Measurements from ENCODE around the gene NFATC4.

The NFATC4 gene

DNA sequence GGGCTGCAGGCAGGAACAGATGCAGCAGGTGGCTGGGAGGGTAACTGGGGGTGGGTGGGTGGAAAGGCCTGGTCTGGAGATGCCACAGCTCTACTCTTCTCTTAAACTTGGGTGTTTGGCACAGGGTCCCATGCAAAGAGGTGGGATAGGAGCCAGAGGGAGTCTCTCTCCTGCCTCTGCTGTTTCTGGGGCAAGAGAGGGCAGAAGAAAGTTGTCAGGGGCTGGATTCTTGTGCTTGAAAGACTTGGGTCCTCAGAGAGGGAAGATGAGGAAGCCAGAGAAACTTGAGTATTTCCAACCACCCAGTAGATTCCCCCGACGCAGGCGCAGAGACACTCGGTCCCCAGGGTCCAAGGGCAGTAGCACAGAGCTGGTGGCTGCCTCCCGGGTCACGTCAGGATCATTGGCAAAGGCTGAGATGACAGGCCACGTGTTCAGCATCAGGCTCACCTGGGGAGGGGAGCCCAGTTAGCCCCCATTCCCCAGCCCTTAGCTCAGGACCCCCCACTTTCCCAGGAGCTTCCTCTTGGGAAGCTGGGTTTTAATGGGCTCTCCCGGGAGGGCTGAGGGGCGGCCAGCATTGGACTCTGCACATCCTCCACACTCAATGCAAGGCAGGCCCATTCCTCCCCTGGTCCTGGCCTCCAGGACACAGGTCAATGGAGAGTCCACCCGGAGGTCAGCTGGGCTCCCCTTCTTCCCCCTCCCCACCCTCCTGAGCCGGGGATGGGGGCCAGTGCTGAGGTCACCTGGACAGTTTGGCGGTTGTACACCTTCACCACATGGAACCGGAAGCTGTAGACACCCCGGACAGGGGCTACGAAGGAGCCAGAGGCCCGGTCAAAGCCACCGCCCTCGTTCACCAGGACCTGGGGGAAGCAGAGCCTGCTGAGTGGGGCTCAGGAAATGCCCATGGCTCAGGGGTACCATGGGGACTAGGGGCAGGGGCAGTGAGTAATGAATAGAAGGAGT is 59.8 kb downstream of the NFATC4 start:
- H3K36me3 ChIP-seq (ENCODE audit: control insufficient read depth in 2 of 2, insufficient read depth in 1 of 2, low read length in 2 of 2), result peaks cover 0 to 15% of the 10 kb centered on the region in 2 experiments; a peak in 1 of 3 replicates
- no peak overlapping the region for H3K4me3 ChIP-seq (ENCODE audit: low read depth, low read length)
- no peak overlapping the region for H3K27ac ChIP-seq (ENCODE audit: extremely low read depth, low read depth, low read length)
- H3K9me3 ChIP-seq (ENCODE audit: control insufficient read depth, insufficient read depth, low read depth, low read length), result no peaks in the 10 kb centered on the region
- H3K4me1 ChIP-seq (ENCODE audit: control insufficient read depth, insufficient read depth, low read length), result peaks cover 9% of the 10 kb centered on the region
- ChIA-PET POLR2A (no interaction called here), CTCF (interaction anchor here (0.6 to 13.9 kb wide), 3 partner anchors 9 to 97 kb away, joined by 3 to 468 read pairs (median 7); partner anchors contain the start of gene ADCY4)
- TF ChIP-seq, protein P1, sequence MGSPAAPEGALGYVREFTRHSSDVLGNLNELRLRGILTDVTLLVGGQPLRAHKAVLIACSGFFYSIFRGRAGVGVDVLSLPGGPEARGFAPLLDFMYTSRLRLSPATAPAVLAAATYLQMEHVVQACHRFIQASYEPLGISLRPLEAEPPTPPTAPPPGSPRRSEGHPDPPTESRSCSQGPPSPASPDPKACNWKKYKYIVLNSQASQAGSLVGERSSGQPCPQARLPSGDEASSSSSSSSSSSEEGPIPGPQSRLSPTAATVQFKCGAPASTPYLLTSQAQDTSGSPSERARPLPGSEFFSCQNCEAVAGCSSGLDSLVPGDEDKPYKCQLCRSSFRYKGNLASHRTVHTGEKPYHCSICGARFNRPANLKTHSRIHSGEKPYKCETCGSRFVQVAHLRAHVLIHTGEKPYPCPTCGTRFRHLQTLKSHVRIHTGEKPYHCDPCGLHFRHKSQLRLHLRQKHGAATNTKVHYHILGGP (tag by site-specific recombination; IDR thresholded peaks at IDR 0.05), result no peak
- TF ChIP-seq ZNF473 (tag by site-specific recombination; IDR thresholded peaks at IDR 0.05), result no peak
- TF ChIP-seq, protein P2, sequence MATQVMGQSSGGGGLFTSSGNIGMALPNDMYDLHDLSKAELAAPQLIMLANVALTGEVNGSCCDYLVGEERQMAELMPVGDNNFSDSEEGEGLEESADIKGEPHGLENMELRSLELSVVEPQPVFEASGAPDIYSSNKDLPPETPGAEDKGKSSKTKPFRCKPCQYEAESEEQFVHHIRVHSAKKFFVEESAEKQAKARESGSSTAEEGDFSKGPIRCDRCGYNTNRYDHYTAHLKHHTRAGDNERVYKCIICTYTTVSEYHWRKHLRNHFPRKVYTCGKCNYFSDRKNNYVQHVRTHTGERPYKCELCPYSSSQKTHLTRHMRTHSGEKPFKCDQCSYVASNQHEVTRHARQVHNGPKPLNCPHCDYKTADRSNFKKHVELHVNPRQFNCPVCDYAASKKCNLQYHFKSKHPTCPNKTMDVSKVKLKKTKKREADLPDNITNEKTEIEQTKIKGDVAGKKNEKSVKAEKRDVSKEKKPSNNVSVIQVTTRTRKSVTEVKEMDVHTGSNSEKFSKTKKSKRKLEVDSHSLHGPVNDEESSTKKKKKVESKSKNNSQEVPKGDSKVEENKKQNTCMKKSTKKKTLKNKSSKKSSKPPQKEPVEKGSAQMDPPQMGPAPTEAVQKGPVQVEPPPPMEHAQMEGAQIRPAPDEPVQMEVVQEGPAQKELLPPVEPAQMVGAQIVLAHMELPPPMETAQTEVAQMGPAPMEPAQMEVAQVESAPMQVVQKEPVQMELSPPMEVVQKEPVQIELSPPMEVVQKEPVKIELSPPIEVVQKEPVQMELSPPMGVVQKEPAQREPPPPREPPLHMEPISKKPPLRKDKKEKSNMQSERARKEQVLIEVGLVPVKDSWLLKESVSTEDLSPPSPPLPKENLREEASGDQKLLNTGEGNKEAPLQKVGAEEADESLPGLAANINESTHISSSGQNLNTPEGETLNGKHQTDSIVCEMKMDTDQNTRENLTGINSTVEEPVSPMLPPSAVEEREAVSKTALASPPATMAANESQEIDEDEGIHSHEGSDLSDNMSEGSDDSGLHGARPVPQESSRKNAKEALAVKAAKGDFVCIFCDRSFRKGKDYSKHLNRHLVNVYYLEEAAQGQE (tag by site-specific recombination; IDR thresholded peaks at IDR 0.05), result no peak
- TF ChIP-seq, protein P3, sequence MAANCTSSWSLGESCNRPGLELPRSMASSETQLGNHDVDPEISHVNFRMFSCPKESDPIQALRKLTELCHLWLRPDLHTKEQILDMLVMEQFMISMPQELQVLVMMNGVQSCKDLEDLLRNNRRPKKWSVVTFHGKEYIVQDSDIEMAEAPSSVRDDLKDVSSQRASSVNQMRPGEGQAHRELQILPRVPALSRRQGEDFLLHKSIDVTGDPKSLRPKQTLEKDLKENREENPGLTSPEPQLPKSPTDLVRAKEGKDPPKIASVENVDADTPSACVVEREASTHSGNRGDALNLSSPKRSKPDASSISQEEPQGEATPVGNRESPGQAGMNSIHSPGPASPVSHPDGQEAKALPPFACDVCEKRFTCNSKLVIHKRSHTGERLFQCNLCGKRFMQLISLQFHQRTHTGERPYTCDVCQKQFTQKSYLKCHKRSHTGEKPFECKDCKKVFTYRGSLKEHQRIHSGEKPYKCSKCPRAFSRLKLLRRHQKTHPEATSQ (tag by site-specific recombination; IDR thresholded peaks at IDR 0.05), result no peak
- TF ChIP-seq MZF1 (tag by site-specific recombination; IDR thresholded peaks at IDR 0.05; ENCODE audit: borderline replicate concordance), result no peak
- no peak for TF ChIP-seq ZSCAN18 (tag by site-specific recombination; IDR thresholded peaks at IDR 0.05)
- TF ChIP-seq SP7 (tag by site-specific recombination; IDR thresholded peaks at IDR 0.05), result no peak
- TF ChIP-seq, protein P4, sequence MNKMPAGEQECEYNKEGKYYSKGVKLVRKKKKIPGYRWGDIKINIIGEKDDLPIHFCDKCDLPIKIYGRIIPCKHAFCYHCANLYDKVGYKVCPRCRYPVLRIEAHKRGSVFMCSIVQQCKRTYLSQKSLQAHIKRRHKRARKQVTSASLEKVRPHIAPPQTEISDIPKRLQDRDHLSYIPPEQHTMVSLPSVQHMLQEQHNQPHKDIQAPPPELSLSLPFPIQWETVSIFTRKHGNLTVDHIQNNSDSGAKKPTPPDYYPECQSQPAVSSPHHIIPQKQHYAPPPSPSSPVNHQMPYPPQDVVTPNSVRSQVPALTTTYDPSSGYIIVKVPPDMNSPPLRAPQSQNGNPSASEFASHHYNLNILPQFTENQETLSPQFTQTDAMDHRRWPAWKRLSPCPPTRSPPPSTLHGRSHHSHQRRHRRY (tag by site-specific recombination; IDR thresholded peaks at IDR 0.05), result no peak
- no peak for TF ChIP-seq ZNF10 (tag by site-specific recombination; IDR thresholded peaks at IDR 0.05)
- TF ChIP-seq ZNF132 (tag by site-specific recombination; IDR thresholded peaks at IDR 0.05; ENCODE audit: borderline replicate concordance), result no peak
- TF ChIP-seq KLF9 (tag by site-specific recombination; IDR thresholded peaks at IDR 0.05; ENCODE audit: low read depth), result no peak
- TF ChIP-seq, protein P5, sequence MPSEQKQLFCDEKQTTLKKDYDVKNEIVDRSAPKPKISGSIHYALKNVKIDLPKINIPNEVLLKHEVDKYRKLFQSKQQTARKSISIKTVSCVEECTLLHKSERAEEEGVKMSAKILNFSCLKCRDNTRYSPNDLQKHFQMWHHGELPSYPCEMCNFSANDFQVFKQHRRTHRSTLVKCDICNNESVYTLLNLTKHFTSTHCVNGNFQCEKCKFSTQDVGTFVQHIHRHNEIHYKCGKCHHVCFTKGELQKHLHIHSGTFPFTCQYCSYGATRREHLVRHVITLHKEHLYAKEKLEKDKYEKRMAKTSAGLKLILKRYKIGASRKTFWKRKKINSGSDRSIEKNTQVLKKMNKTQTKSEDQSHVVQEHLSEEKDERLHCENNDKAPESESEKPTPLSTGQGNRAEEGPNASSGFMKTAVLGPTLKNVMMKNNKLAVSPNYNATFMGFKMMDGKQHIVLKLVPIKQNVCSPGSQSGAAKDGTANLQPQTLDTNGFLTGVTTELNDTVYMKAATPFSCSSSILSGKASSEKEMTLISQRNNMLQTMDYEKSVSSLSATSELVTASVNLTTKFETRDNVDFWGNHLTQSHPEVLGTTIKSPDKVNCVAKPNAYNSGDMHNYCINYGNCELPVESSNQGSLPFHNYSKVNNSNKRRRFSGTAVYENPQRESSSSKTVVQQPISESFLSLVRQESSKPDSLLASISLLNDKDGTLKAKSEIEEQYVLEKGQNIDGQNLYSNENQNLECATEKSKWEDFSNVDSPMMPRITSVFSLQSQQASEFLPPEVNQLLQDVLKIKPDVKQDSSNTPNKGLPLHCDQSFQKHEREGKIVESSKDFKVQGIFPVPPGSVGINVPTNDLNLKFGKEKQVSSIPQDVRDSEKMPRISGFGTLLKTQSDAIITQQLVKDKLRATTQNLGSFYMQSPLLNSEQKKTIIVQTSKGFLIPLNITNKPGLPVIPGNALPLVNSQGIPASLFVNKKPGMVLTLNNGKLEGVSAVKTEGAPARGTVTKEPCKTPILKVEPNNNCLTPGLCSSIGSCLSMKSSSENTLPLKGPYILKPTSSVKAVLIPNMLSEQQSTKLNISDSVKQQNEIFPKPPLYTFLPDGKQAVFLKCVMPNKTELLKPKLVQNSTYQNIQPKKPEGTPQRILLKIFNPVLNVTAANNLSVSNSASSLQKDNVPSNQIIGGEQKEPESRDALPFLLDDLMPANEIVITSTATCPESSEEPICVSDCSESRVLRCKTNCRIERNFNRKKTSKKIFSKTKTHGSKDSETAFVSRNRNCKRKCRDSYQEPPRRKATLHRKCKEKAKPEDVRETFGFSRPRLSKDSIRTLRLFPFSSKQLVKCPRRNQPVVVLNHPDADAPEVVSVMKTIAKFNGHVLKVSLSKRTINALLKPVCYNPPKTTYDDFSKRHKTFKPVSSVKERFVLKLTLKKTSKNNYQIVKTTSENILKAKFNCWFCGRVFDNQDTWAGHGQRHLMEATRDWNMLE (tag by site-specific recombination; conservative IDR thresholded peaks at IDR 0.05; ENCODE audit: low read depth), result no peak
- no peak for TF ChIP-seq ZNF184 (tag by site-specific recombination; IDR thresholded peaks at IDR 0.05)
- TF ChIP-seq ZNF223 (tag by site-specific recombination; IDR thresholded peaks at IDR 0.05), result no peak
- TF ChIP-seq, protein P6, sequence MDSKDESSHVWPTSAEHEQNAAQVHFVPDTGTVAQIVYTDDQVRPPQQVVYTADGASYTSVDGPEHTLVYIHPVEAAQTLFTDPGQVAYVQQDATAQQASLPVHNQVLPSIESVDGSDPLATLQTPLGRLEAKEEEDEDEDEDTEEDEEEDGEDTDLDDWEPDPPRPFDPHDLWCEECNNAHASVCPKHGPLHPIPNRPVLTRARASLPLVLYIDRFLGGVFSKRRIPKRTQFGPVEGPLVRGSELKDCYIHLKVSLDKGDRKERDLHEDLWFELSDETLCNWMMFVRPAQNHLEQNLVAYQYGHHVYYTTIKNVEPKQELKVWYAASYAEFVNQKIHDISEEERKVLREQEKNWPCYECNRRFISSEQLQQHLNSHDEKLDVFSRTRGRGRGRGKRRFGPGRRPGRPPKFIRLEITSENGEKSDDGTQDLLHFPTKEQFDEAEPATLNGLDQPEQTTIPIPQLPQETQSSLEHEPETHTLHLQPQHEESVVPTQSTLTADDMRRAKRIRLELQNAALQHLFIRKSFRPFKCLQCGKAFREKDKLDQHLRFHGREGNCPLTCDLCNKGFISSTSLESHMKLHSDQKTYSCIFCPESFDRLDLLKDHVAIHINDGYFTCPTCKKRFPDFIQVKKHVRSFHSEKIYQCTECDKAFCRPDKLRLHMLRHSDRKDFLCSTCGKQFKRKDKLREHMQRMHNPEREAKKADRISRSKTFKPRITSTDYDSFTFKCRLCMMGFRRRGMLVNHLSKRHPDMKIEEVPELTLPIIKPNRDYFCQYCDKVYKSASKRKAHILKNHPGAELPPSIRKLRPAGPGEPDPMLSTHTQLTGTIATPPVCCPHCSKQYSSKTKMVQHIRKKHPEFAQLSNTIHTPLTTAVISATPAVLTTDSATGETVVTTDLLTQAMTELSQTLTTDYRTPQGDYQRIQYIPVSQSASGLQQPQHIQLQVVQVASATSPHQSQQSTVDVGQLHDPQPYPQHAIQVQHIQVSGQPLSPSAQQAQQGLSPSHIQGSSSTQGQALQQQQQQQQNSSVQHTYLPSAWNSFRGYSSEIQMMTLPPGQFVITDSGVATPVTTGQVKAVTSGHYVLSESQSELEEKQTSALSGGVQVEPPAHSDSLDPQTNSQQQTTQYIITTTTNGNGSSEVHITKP (tag by site-specific recombination; IDR thresholded peaks at IDR 0.05), result no peak
- no peak for TF ChIP-seq ZNF660 (tag by site-specific recombination; IDR thresholded peaks at IDR 0.05)
- TF ChIP-seq ZFHX2 (tag by site-specific recombination; conservative IDR thresholded peaks at IDR 0.05), result no peak

Measured in HEK293 (cell line).